Stomach (tissue), 4 donors: ENCODE data around the gene LRRC51.

Experiments used
- POLR2A ChIP-seq, 4 donors: fragments of 450-650 bp; IDR thresholded peaks; one replicate each; pipeline ENCODE4 v1.6.1; 2016; ENCODE audit warnings: antibody characterized with exemption in 4 of 4, control low read depth in 2 of 4, mild to moderate bottlenecking in 1 of 4, moderate library complexity in 1 of 4
- POLR2AphosphoS5 ChIP-seq, 3 donors: sonication (generic); formaldehyde crosslinking; IDR thresholded peaks; one replicate each; pipeline ENCODE4 v1.6.1; 2016; ENCODE audit warnings: antibody characterized with exemption in 3 of 3
- TF ChIP-seq, protein P1 (sequence below), 7 experiments: fragments of 450-650 bp in 4 of 7; fragments of 200-600 bp in 3 of 7; sonication (generic) in 3 of 7; IDR thresholded peaks; one replicate each; pipeline ENCODE4 v1.5.1; 2016 to 2019; ENCODE audit warnings: antibody characterized with exemption in 7 of 7, control low read depth in 2 of 7, mild to moderate bottlenecking in 1 of 7

DNA sequence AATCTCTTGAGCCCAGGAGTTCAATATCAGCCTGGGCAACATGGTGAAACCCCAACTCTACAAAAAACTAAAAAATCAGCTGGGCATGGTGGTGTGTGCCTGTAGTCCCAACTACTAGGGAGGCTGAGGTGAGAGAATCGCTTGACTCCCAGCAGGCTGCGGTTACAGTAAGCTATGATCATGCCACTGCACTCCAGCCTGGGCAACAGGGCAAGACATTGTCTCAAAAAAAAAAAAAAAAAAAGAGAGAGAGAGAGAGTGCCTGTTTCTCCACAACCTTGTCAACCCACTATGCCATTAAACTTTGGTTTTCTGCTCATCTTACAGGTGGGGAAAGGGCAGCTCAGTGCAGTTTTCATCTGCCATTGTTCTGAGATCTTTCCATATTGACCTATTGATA lies 60.0 kb downstream of the LRRC51 start:
- no peak for TF ChIP-seq POLR2A (IDR thresholded peaks at IDR 0.05)
- TF ChIP-seq, protein P1, sequence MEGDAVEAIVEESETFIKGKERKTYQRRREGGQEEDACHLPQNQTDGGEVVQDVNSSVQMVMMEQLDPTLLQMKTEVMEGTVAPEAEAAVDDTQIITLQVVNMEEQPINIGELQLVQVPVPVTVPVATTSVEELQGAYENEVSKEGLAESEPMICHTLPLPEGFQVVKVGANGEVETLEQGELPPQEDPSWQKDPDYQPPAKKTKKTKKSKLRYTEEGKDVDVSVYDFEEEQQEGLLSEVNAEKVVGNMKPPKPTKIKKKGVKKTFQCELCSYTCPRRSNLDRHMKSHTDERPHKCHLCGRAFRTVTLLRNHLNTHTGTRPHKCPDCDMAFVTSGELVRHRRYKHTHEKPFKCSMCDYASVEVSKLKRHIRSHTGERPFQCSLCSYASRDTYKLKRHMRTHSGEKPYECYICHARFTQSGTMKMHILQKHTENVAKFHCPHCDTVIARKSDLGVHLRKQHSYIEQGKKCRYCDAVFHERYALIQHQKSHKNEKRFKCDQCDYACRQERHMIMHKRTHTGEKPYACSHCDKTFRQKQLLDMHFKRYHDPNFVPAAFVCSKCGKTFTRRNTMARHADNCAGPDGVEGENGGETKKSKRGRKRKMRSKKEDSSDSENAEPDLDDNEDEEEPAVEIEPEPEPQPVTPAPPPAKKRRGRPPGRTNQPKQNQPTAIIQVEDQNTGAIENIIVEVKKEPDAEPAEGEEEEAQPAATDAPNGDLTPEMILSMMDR (IDR thresholded peaks at IDR 0.05), result no peak
- TF ChIP-seq POLR2AphosphoS5 (IDR thresholded peaks at IDR 0.05), result no peak
